Adrenal gland (tissue), 12 donors: ENCODE data around the gene NREP. TPM values are rescaled to one million over a fixed set of nuclear protein-coding genes. Genes with fewer than 3 reads are reported as not detected.

ENCODE experiments used
- DNase-seq, 7 donors: peaks; one replicate each; pipeline ENCODE4 v3.0.0-alpha.2; 2019 to 2020
- H3K27ac ChIP-seq, 5 donors: fragments of 200-600 bp; sonication (generic) in 4 of 5; 1 replicate in 3 of 5; 2 replicates in 2 of 5; pipeline versions ENCODE4 v1.5.1 to v1.8.0; 2016 to 2020; ENCODE audit warnings: mild to moderate bottlenecking in 1 of 5
- H3K27me3 ChIP-seq: fragments of 200-600 bp; 2 replicates; pipeline ENCODE4 v1.8.0; 2021
- H3K36me3 ChIP-seq, 2 donors: fragments of 200-600 bp; replicated peaks in 1 of 2; 1 replicate in 1 of 2; 2 replicates in 1 of 2; pipeline versions ENCODE4 v1.5.1 to v1.8.0; 2018 to 2022
- H3K4me1 ChIP-seq, 2 donors: fragments of 200-600 bp; replicated peaks in 1 of 2; 1 replicate in 1 of 2; 2 replicates in 1 of 2; pipeline versions ENCODE4 v1.5.1 to v1.8.0; 2018 to 2021
- H3K4me3 ChIP-seq, 4 donors: fragments of 200-600 bp; sonication (generic) in 3 of 4; one replicate each; pipeline ENCODE4 v1.5.1; 2016 to 2018
- H3K9me3 ChIP-seq, 3 donors: fragments of 200-600 bp; sonication (generic) in 1 of 3; replicated peaks in 1 of 3; 1 replicate in 2 of 3; 2 replicates in 1 of 3; pipeline versions ENCODE4 v1.5.1 to v1.8.0; 2016 to 2021
- POLR2A ChIP-seq, 2 donors: fragments of 450-650 bp; IDR thresholded peaks; one replicate each; pipeline ENCODE4 v1.6.1; 2017; ENCODE audit warnings: antibody characterized with exemption in 2 of 2, mild to moderate bottlenecking in 2 of 2, moderate library complexity in 1 of 2
- WGBS, 4 donors: extraction: QIAGEN DNeasy Blood & Tissue Kit in 2 of 4; methylation state at CpG; one replicate each; pipeline versions ENCODE4 v1.1.5 to v1.1.7; 2013 to 2017; 5-methylcytosine and 5-hydroxymethylcytosine counted together
- intact Hi-C, 2 donors: fragments of 100-400 bp; cut with DNase I; formaldehyde crosslinking; loops; one replicate each; pipeline versions ENCODE4 v1.14.1 to v1.15.0; 2022 to 2023
- polyA plus RNA-seq, 3 donors: library from polyadenylated mRNA; stranded (reverse); fragments of 200-250 nt in 2 of 3; fragments of 350-450 nt in 1 of 3; fragmentation: Illumina TruSeq in 1 of 3; extraction: RNeasy Lipid Tissue Mini Kit (QIAGEN cat#74804) in 1 of 3; gene quantifications; one replicate each; pipeline ENCODE4 v1.2.3, GENCODE V29; 2013 to 2014
- total RNA-seq, 9 donors: library from RNA; depleted of rRNA in 4 of 9; stranded (reverse); fragments of >200 nt in 4 of 9; fragments of 120-200 nt in 1 of 9; fragmentation: NEBNext Ultra II Directional in 1 of 9; extraction: Animal tissue kit (Norgen Biotek cat#: 25700) in 1 of 9; gene quantifications; one replicate each; pipeline versions ENCODE4 v1.1.0 to v1.2.4, GENCODE V29; 2013 to 2023
- TF ChIP-seq, protein P1 (sequence below), 6 experiments: fragments of 450-650 bp in 4 of 6; fragments of 200-600 bp in 2 of 6; sonication (generic) in 1 of 6; IDR thresholded peaks; 1 replicate in 5 of 6; 2 replicates in 1 of 6; pipeline versions ENCODE4 v1.5.1 to v1.8.0; 2016 to 2021; ENCODE audit warnings: antibody characterized with exemption in 6 of 6, mild to moderate bottlenecking in 2 of 6, moderate library complexity in 1 of 6
- donor health status: healthy with polysubstance abuse.
- donor health status: Bipolar disorder and iron deficiency.
- donor health status: DM: yes; HTN: yes; CAD: no.
- donor health status: DM: no; HTN: no; CAD: no.
- donor health status: DM: no; HTN: no; CAD: no.
- donor health status: DM: yes; HTN: yes; CAD: no.

The NREP gene
- total and polyA plus RNA-seq, 12 donors = 11.4 to 247 (median 52.8) TPM

DNA sequence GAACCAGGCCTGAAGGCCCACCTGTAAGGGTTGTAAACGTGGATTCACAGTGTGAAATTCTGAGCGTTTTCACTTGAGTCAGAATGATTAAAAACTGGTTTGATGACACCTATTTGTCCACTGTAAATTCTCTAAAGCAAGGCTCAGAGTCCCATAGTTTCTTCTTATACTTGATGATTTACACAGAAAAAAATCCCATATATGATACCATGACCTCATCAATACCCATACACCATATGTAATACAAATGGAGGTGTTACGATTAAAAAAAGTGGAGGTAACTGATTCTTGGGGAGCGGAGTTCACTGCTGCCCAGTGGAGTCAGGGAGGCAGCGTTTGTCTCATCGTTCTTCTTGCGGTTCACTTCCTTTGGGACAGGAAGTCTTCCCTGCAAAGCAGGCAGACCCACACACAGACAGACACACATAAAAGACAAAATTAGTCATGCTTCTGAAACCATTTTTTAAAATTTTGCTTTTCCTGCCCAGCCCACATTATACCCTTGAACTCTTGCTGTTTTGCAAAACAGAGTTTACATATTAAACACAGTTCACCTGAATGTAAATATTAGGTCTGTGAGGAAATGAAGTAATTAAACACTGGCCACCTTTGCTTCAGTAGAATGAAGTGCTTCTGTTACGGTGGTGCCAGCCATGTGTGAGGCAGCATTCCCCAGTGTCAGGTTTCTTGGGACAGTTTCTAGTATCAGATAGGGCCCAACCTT lies 26.2 kb downstream of the NREP start:
- Histone ChIP-seq H3K27ac (no peak overlapping the region), H3K27me3 (no peaks in the 10 kb centered on the region), H3K9me3 (no peaks in the 10 kb centered on the region), H3K4me3 (no peak overlapping the region), H3K4me1 (peaks cover 13 to 24% of the 10 kb centered on the region in 2 donors), H3K36me3 (peaks cover 0 to 3% of the 10 kb centered on the region in 2 donors)
- 91 to 94% (median 93%) methylated on average over 8 of the region's 8 CpGs for WGBS, 4 donors
- intact Hi-C loops = no loop called here
- no peak for DNase-seq
- TF ChIP-seq POLR2A (IDR thresholded peaks at IDR 0.05) = no peak
- TF ChIP-seq, protein P1, sequence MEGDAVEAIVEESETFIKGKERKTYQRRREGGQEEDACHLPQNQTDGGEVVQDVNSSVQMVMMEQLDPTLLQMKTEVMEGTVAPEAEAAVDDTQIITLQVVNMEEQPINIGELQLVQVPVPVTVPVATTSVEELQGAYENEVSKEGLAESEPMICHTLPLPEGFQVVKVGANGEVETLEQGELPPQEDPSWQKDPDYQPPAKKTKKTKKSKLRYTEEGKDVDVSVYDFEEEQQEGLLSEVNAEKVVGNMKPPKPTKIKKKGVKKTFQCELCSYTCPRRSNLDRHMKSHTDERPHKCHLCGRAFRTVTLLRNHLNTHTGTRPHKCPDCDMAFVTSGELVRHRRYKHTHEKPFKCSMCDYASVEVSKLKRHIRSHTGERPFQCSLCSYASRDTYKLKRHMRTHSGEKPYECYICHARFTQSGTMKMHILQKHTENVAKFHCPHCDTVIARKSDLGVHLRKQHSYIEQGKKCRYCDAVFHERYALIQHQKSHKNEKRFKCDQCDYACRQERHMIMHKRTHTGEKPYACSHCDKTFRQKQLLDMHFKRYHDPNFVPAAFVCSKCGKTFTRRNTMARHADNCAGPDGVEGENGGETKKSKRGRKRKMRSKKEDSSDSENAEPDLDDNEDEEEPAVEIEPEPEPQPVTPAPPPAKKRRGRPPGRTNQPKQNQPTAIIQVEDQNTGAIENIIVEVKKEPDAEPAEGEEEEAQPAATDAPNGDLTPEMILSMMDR (IDR thresholded peaks at IDR 0.05) = no peak

DNA sequence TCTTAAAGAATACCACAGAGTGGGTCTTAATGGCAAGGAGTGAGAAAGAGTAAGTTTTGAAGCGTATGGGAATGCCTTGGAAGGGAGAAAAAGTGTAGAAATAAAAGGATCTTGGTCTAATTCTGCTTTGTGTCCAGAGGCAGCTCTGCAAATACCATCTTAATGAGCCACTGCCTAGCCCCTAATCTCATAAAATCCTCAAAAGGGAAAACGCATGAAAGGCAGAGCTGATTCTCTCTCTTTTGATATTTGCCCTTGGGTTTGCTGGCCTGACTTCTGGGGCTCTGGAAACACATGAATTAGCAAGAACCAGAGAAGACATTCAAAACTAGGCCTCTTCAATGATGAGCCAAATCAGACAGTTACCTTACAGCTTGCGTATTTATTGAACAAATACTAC lies 28.1 kb downstream of the NREP start:
- H3K36me3 ChIP-seq = peaks cover 0 to 3% of the 10 kb centered on the region in 2 donors
- WGBS, 4 donors = 78 to 89% (median 81%) methylated on average over 3 of the region's 3 CpGs

DNA sequence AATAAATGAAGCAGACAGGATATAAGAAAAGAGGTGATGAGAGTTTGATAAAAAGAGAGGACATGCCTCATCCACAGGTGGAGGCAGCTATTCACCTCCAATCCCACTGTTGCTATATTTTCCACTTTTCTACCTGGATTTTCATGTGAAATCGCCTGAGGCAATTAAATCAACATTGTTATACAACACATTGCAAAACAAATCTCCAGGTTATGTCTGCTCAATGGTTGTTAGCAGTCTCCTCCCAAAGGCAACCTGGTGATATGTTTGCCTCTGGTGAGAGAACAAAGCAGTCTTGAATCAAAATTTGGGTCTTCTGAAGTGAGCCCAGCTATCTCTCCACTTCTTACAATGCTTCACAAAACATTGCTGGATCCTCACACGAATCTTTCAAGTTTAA lies 30.0 kb downstream of the NREP start:
- Histone ChIP-seq H3K27me3 (no peaks in the 10 kb centered on the region), H3K27ac (no peak overlapping the region), H3K4me3 (no peak overlapping the region), H3K36me3 (peaks cover 0 to 3% of the 10 kb centered on the region in 2 donors), H3K9me3 (no peaks in the 10 kb centered on the region), H3K4me1 (no peaks in the 10 kb centered on the region)
- no peak for TF ChIP-seq POLR2A (IDR thresholded peaks at IDR 0.05)
- TF ChIP-seq, protein P1 (IDR thresholded peaks at IDR 0.05) = no peak
- DNase-seq = no peak
- intact Hi-C loops = no loop called here
- WGBS, 4 donors = 90 to 98% (median 94%) methylated on average over 2 of the region's 2 CpGs

More for the DNA sequence above, 28.1 kb downstream of the NREP start:
- Histone ChIP-seq H3K4me1 (peaks cover 3 to 5% of the 10 kb centered on the region in 2 donors), H3K27me3 (no peaks in the 10 kb centered on the region), H3K9me3 (no peaks in the 10 kb centered on the region), H3K4me3 (no peak overlapping the region), H3K27ac (no peak overlapping the region)
- TF ChIP-seq POLR2A (IDR thresholded peaks at IDR 0.05) = no peak
- TF ChIP-seq, protein P1 (IDR thresholded peaks at IDR 0.05) = no peak
- intact Hi-C loops = no loop called here
- DNase-seq = no peak

GRCh38 chr5:111722140-111722539 lies 34.9 kb downstream of the NREP start:
- intact Hi-C loops = no loop called here

More at GRCh38 chr5:111722140-111722539, 34.9 kb downstream of the NREP start:
- Histone ChIP-seq H3K27ac (no peak overlapping the region), H3K4me1 (no peaks in the 10 kb centered on the region), H3K36me3 (no peaks in the 10 kb centered on the region), H3K4me3 (no peak overlapping the region), H3K9me3 (no peaks in the 10 kb centered on the region), H3K27me3 (no peaks in the 10 kb centered on the region)
- TF ChIP-seq POLR2A (IDR thresholded peaks at IDR 0.05) = no peak
- TF ChIP-seq, protein P1 (IDR thresholded peaks at IDR 0.05) = no peak
- WGBS, 4 donors = 58 to 96% (median 81%) methylated on average over 2 of the region's 2 CpGs
- DNase-seq = no peak
